Occipital lobe (tissue), 2 donors: Measurements from ENCODE around the gene TBCCD1. TPM values are rescaled to one million over a fixed set of nuclear protein-coding genes. Genes with fewer than 3 reads are reported as not detected.

ENCODE experiments used
- DNase-seq: peaks from one replicate; lab custom pipeline; 2025; lab: John Stamatoyannopoulos, UW
- total RNA-seq: library from RNA; depleted of rRNA; stranded (reverse); fragments of >200 nt; gene quantifications from one replicate; pipeline ENCODE4 v1.2.3, GENCODE V29; 2014

TBCCD1 gene
- 37.1 TPM for total RNA-seq

- DNase-seq, result peak; percentile 88
These were observed at the start of gene TBCCD1 for GRCh38 chr3:186567072-186567921. Gene TBCCD1 (minus strand): TSS chr3:186567339. CDS start chr3:186564329, 3,010 bp downstream.

GRCh38 chr3:186616299-186616617, 49.1 kb upstream of the TBCCD1 start:
- no peak for DNase-seq

GRCh38 chr3:186614597-186615483, 47.7 kb upstream of the TBCCD1 start:
- peak; percentile 60 for DNase-seq

- DNase-seq, result no peak
These were observed 47.1 kb upstream of the TBCCD1 start for GRCh38 chr3:186614266-186614596.

GRCh38 chr3:186613637-186614265, 46.6 kb upstream of the TBCCD1 start:
- no peak for DNase-seq

GRCh38 chr3:186612721-186613636, 45.8 kb upstream of the TBCCD1 start, which contains the start of gene AHSG:
Gene AHSG (plus strand): TSS chr3:186613060. CDS start chr3:186613142, 82 bp downstream.
- no peak for DNase-seq

GRCh38 chr3:186612065-186612464, 44.9 kb upstream of the TBCCD1 start:
- DNase-seq, result no peak

- DNase-seq, result no peak
These were observed 42.2 kb upstream of the TBCCD1 start for GRCh38 chr3:186609247-186609868.

- DNase-seq, result no peak
These were observed 41.6 kb upstream of the TBCCD1 start for GRCh38 chr3:186608624-186609215.

- DNase-seq, result no peak
These were observed 38.7 kb upstream of the TBCCD1 start for GRCh38 chr3:186605561-186606545.

- no peak for DNase-seq
These were observed 37.9 kb upstream of the TBCCD1 start for GRCh38 chr3:186605078-186605477.

GRCh38 chr3:186603159-186603558, 36.0 kb upstream of the TBCCD1 start:
- no peak for DNase-seq

- DNase-seq, result no peak
These were observed 33.8 kb upstream of the TBCCD1 start for GRCh38 chr3:186600896-186601295.

GRCh38 chr3:186599785-186600166, 32.6 kb upstream of the TBCCD1 start:
- DNase-seq, result no peak

GRCh38 chr3:186599142-186599784, 32.1 kb upstream of the TBCCD1 start:
- no peak for DNase-seq

GRCh38 chr3:186598794-186599141, 31.6 kb upstream of the TBCCD1 start:
- DNase-seq, result no peak

- DNase-seq, result no peak
These were observed 31.1 kb upstream of the TBCCD1 start for GRCh38 chr3:186598108-186598784.
